ENCODE measurements around the gene RNF141.

The RNF141 gene

GRCh38 chr11:10539339-10539738, 1.6 kb downstream of the RNF141 start:
- H3K27ac ChIP-seq (ENCODE audit: extremely low read depth, low read depth, low read length): no peak overlapping the region
- ChIA-PET CTCF (interaction anchor here (0.6 to 3.1 kb wide), 5 partner anchors 7 to 196 kb away, joined by 3 to 25 read pairs (median 5); no protein-coding TSS in a partner anchor), POLR2A (interaction anchor here (2.3 kb wide), 1 partner anchor 84 kb away, joined by 12 read pairs; the partner anchor contains the start of gene AMPD3)
- no peaks in the 10 kb centered on the region for H3K9me3 ChIP-seq (ENCODE audit: control insufficient read depth, insufficient read depth, low read depth, low read length)
- H3K4me1 ChIP-seq (ENCODE audit: control insufficient read depth, insufficient read depth, low read length): no peaks in the 10 kb centered on the region
- TF ChIP-seq ZFP69B (tag by site-specific recombination; IDR thresholded peaks at IDR 0.05): no peak
- no peak for TF ChIP-seq ZNF600 (tag by site-specific recombination; IDR thresholded peaks at IDR 0.05)
- no peak for TF ChIP-seq ZNF645 (tag by site-specific recombination; IDR thresholded peaks at IDR 0.05)
- TF ChIP-seq RBAK (tag by site-specific recombination; IDR thresholded peaks at IDR 0.05): no peak
- TF ChIP-seq ZNF341 (tag by site-specific recombination; IDR thresholded peaks at IDR 0.05; ENCODE audit: low read depth): no peak
- no peak for TF ChIP-seq ZNF561 (tag by site-specific recombination; IDR thresholded peaks at IDR 0.05; ENCODE audit: borderline replicate concordance)
- TF ChIP-seq GLI4 (tag by site-specific recombination; IDR thresholded peaks at IDR 0.05): no peak
- no peak for TF ChIP-seq MZF1 (tag by site-specific recombination; IDR thresholded peaks at IDR 0.05; ENCODE audit: borderline replicate concordance)
- TF ChIP-seq ZNF350 (tag by site-specific recombination; IDR thresholded peaks at IDR 0.05): no peak
- TF ChIP-seq ZBTB7A (tag by site-specific recombination; IDR thresholded peaks at IDR 0.05; ENCODE audit: low read depth): no peak
- TF ChIP-seq ZNF24 (tag by site-specific recombination; IDR thresholded peaks at IDR 0.05): no peak
- no peak for TF ChIP-seq AEBP2 (tag by site-specific recombination; IDR thresholded peaks at IDR 0.05; ENCODE audit: borderline replicate concordance)
- TF ChIP-seq ZNF501 (tag by site-specific recombination; IDR thresholded peaks at IDR 0.05): no peak
- no peak for TF ChIP-seq ZNF560 (tag by site-specific recombination; IDR thresholded peaks at IDR 0.05; ENCODE audit: borderline replicate concordance)
- no peak for TF ChIP-seq ZNF677 (tag by site-specific recombination; IDR thresholded peaks at IDR 0.05)
- H3K36me3 ChIP-seq (ENCODE audit: control insufficient read depth in 2 of 2, insufficient read depth in 1 of 2, low read length in 2 of 2): no peaks in the 10 kb centered on the region
- no peak overlapping the region for H3K4me3 ChIP-seq (ENCODE audit: low read depth, low read length)

- peaks cover 0 to under 1% of the 10 kb centered on the region in 2 experiments; a peak in 1 of 3 replicates for H3K36me3 ChIP-seq (ENCODE audit: control insufficient read depth in 2 of 2, insufficient read depth in 1 of 2, low read length in 2 of 2)
- CTCF ChIA-PET: no interaction called here
- H3K4me1 ChIP-seq (ENCODE audit: control insufficient read depth, insufficient read depth, low read length): no peaks in the 10 kb centered on the region
- H3K9me3 ChIP-seq (ENCODE audit: control insufficient read depth, insufficient read depth, low read depth, low read length): no peaks in the 10 kb centered on the region
- H3K27ac ChIP-seq (ENCODE audit: extremely low read depth, low read depth, low read length): no peak overlapping the region
- H3K4me3 ChIP-seq (ENCODE audit: low read depth, low read length): no peak overlapping the region
- POLR2A ChIA-PET: no interaction called here
- TF ChIP-seq SALL2 (tag by site-specific recombination; IDR thresholded peaks at IDR 0.05; ENCODE audit: borderline replicate concordance) (no peak), ZNF548 (tag by site-specific recombination; IDR thresholded peaks at IDR 0.05) (no peak), ZNF157 (tag by site-specific recombination; IDR thresholded peaks at IDR 0.05) (no peak), IKZF3 (tag by site-specific recombination; IDR thresholded peaks at IDR 0.05) (no peak)
Measured at GRCh38 chr11:10538924-10539323, 2.1 kb downstream of the RNF141 start.

GRCh38 chr11:10537600-10537999, 3.4 kb downstream of the RNF141 start:
- H3K9me3 ChIP-seq (ENCODE audit: control insufficient read depth, insufficient read depth, low read depth, low read length): no peaks in the 10 kb centered on the region
- no peaks in the 10 kb centered on the region for H3K4me1 ChIP-seq (ENCODE audit: control insufficient read depth, insufficient read depth, low read length)
- CTCF ChIA-PET: no interaction called here
- H3K4me3 ChIP-seq (ENCODE audit: low read depth, low read length): no peak overlapping the region
- H3K27ac ChIP-seq (ENCODE audit: extremely low read depth, low read depth, low read length): no peak overlapping the region
- POLR2A ChIA-PET: no interaction called here
- H3K36me3 ChIP-seq (ENCODE audit: control insufficient read depth in 2 of 2, insufficient read depth in 1 of 2, low read length in 2 of 2): peaks cover 0 to 8% of the 10 kb centered on the region in 2 experiments; a peak in 1 of 3 replicates
- TF ChIP-seq ZNF169 (tag by site-specific recombination; IDR thresholded peaks at IDR 0.05): no peak
- no peak for TF ChIP-seq GLI4 (tag by site-specific recombination; IDR thresholded peaks at IDR 0.05)
- TF ChIP-seq ZNF391 (tag by site-specific recombination; IDR thresholded peaks at IDR 0.05; ENCODE audit: borderline replicate concordance, low read depth): no peak
- no peak for TF ChIP-seq CTCF (tag by site-specific recombination; IDR thresholded peaks at IDR 0.05)
- no peak for TF ChIP-seq ZNF707 (tag by site-specific recombination; IDR thresholded peaks at IDR 0.05)
- no peak for TF ChIP-seq ZNF510 (tag by site-specific recombination; IDR thresholded peaks at IDR 0.05; ENCODE audit: insufficient replicate concordance)
- TF ChIP-seq ZBTB17 (tag by site-specific recombination; IDR thresholded peaks at IDR 0.05): no peak
- TF ChIP-seq ZNF529 (tag by site-specific recombination; IDR thresholded peaks at IDR 0.05; ENCODE audit: insufficient replicate concordance): no peak
- TF ChIP-seq TCF7L2 (IDR thresholded peaks at IDR 0.05; ENCODE audit: borderline replicate concordance, low read depth, low read length): no peak
- TF ChIP-seq SP3 (tag by site-specific recombination; IDR thresholded peaks at IDR 0.05): no peak
- no peak for TF ChIP-seq ZNF416 (tag by site-specific recombination; IDR thresholded peaks at IDR 0.05)
